Measurements from ENCODE around the gene YWHAQ. TPM values are rescaled to one million over a fixed set of nuclear protein-coding genes. Genes with fewer than 3 reads are reported as not detected.
"Not testable (repeated sequence)": the region's sequence is repeated elsewhere in the genome, so short reads cannot be mapped to it uniquely, and the experiment has no call there.

YWHAQ gene
- total RNA-seq, 1 experiment from 2014 or later: 670 TPM

- DNase-seq (ENCODE audit: low read depth): no peak
These were observed 1.3 kb upstream of the YWHAQ start for GRCh38 chr2:9631878-9632700.

- DNase-seq (ENCODE audit: low read depth): no peak
These were observed 689 bp upstream of the YWHAQ start for GRCh38 chr2:9631553-9631819.

- DNase-seq (ENCODE audit: low read depth): peak; percentile 65
These were observed 571 bp downstream of the YWHAQ start for GRCh38 chr2:9630117-9630735.

GRCh38 chr2:9629222-9630116, 1.3 kb downstream of the YWHAQ start:
- DNase-seq (ENCODE audit: low read depth): peak; percentile 61

- DNase-seq (ENCODE audit: low read depth): peak; percentile 58
These were observed 3.5 kb downstream of the YWHAQ start for GRCh38 chr2:9627310-9627709.

- no peak for DNase-seq (ENCODE audit: low read depth)
These were observed 7.6 kb downstream of the YWHAQ start for GRCh38 chr2:9623151-9623550.

- not testable (repeated sequence) for DNase-seq (ENCODE audit: low read depth)
These were observed 9.1 kb downstream of the YWHAQ start for GRCh38 chr2:9621655-9622054.

- no peak for DNase-seq (ENCODE audit: low read depth)
These were observed 12.4 kb downstream of the YWHAQ start for GRCh38 chr2:9618410-9618809.

GRCh38 chr2:9617749-9618148, 13.0 kb downstream of the YWHAQ start:
- DNase-seq (ENCODE audit: low read depth): peak; percentile 48

- DNase-seq (ENCODE audit: low read depth): no peak
These were observed 13.5 kb downstream of the YWHAQ start for GRCh38 chr2:9617296-9617695.

- DNase-seq (ENCODE audit: low read depth): no peak
These were observed 16.2 kb downstream of the YWHAQ start for GRCh38 chr2:9614562-9614961.

GRCh38 chr2:9613291-9613690, 17.5 kb downstream of the YWHAQ start:
- peak; percentile 83 for DNase-seq (ENCODE audit: low read depth)

- DNase-seq (ENCODE audit: low read depth): not testable (repeated sequence)
These were observed 19.3 kb downstream of the YWHAQ start for GRCh38 chr2:9611549-9611912.

GRCh38 chr2:9610781-9611548, 19.8 kb downstream of the YWHAQ start:
- no peak for DNase-seq (ENCODE audit: low read depth)

GRCh38 chr2:9608491-9608890, 22.3 kb downstream of the YWHAQ start:
- not testable (repeated sequence) for DNase-seq (ENCODE audit: low read depth)

- DNase-seq (ENCODE audit: low read depth): no peak
These were observed 28.4 kb downstream of the YWHAQ start for GRCh38 chr2:9602412-9602811.

GRCh38 chr2:9601397-9601796, 29.4 kb downstream of the YWHAQ start:
- no peak for DNase-seq (ENCODE audit: low read depth)

- DNase-seq (ENCODE audit: low read depth): no peak
These were observed 31.4 kb downstream of the YWHAQ start for GRCh38 chr2:9599430-9599829.

GRCh38 chr2:9596621-9597311, 34.0 kb downstream of the YWHAQ start:
- no peak for DNase-seq (ENCODE audit: low read depth)

GRCh38 chr2:9595746-9596145, 35.1 kb downstream of the YWHAQ start:
- DNase-seq (ENCODE audit: low read depth): no peak

GRCh38 chr2:9595256-9595655, 35.5 kb downstream of the YWHAQ start:
- peak; percentile 76 for DNase-seq (ENCODE audit: low read depth)

Measured in M059J (cell line).